Kidney (tissue), 14 donors: ENCODE measurements around the gene CUTA. TPM values are rescaled to one million over a fixed set of nuclear protein-coding genes. Genes with fewer than 3 reads are reported as not detected.

Source experiments
- DNase-seq, 5 donors: peaks; one replicate each; pipeline ENCODE4 v3.0.0-alpha.2; 2013 to 2020
- FAIRE-seq: peaks from 2 replicates; lab custom pipeline; 2012; peaks lifted over from hg19 to GRCh38; lab: Jason Lieb, UNC
- H3K27ac ChIP-seq, 2 donors: one replicate each; pipeline ENCODE4 v1.7.0; 2013; ENCODE audit warnings: low read depth in 2 of 2, low read length in 2 of 2, inconsistent platforms in 1 of 2
- H3K27me3 ChIP-seq: one replicate; pipeline ENCODE4 v1.7.1; 2013; ENCODE audit warnings: low read length, inconsistent platforms; ENCODE audit not compliant: control insufficient read depth, insufficient read depth
- H3K36me3 ChIP-seq, 3 donors: one replicate each; pipeline versions ENCODE4 v1.7.0 to v1.7.1; 2013; ENCODE audit warnings: low read length in 3 of 3, control low read depth in 1 of 3, inconsistent platforms in 1 of 3; ENCODE audit not compliant: insufficient read depth in 3 of 3, control insufficient read depth in 2 of 3
- H3K4me1 ChIP-seq, 3 donors: one replicate each; pipeline versions ENCODE4 v1.7.0 to v1.7.1; 2013; ENCODE audit warnings: low read length in 3 of 3, inconsistent platforms in 1 of 3, low read depth in 1 of 3; ENCODE audit not compliant: control insufficient read depth in 2 of 3, insufficient read depth in 2 of 3
- H3K4me3 ChIP-seq, 3 donors: one replicate each; pipeline versions ENCODE4 v1.7.0 to v1.8.1; 2013; ENCODE audit warnings: low read length in 3 of 3, control low read depth in 1 of 3, inconsistent platforms in 1 of 3
- H3K9ac ChIP-seq, 3 donors: one replicate each; pipeline versions ENCODE4 v1.7.0 to v1.7.1; 2013; ENCODE audit warnings: low read length in 3 of 3, control low read depth in 1 of 3, inconsistent platforms in 1 of 3
- H3K9me3 ChIP-seq, 3 donors: one replicate each; pipeline versions ENCODE4 v1.7.0 to v1.7.1; 2013; ENCODE audit warnings: low read length in 3 of 3, control low read depth in 1 of 3, inconsistent platforms in 1 of 3; ENCODE audit not compliant: control insufficient read depth in 2 of 3, insufficient read depth in 1 of 3
- intact Hi-C: fragments of 100-400 bp; cut with DNase I; formaldehyde crosslinking; loops from one replicate; pipeline ENCODE4 v1.11.1; 2022
- polyA plus RNA-seq: library from polyadenylated mRNA; stranded (reverse); fragments of 350-450 nt; fragmentation: Illumina TruSeq; extraction: RNeasy Lipid Tissue Mini Kit (QIAGEN cat#74804); gene quantifications from one replicate; pipeline ENCODE4 v1.2.3, GENCODE V29; 2014; ENCODE audit warnings: low read depth, low replicate concordance; ENCODE audit not compliant: insufficient read depth
- total RNA-seq: library from RNA; stranded (reverse); fragmentation: NEBNext Ultra II Directional; extraction: Animal tissue kit (Norgen Biotek cat#: 25700); gene quantifications from one replicate; pipeline ENCODE4 v1.2.1, GENCODE V29; 2021
- TF ChIP-seq, protein P1 (sequence below): IDR thresholded peaks from 3 replicates; pipeline ENCODE4 v1.5.1; 2012; ENCODE audit warnings: mild to moderate bottlenecking, moderate library complexity, borderline replicate concordance; ENCODE audit not compliant: insufficient read depth; ENCODE audit errors: extremely low read depth
- donor health status: control.
- donor health status: control.
- donor health status: control.
- donor health status: control.
- donor health status: control.
- donor health status: DM: yes; HTN: yes; CAD: no.
- donor health status: Normal renal cell carcinoma (clear cell type).

Gene CUTA
- total and polyA plus RNA-seq, 2 donors from 2014 or later: 163 to 433 TPM

DNA sequence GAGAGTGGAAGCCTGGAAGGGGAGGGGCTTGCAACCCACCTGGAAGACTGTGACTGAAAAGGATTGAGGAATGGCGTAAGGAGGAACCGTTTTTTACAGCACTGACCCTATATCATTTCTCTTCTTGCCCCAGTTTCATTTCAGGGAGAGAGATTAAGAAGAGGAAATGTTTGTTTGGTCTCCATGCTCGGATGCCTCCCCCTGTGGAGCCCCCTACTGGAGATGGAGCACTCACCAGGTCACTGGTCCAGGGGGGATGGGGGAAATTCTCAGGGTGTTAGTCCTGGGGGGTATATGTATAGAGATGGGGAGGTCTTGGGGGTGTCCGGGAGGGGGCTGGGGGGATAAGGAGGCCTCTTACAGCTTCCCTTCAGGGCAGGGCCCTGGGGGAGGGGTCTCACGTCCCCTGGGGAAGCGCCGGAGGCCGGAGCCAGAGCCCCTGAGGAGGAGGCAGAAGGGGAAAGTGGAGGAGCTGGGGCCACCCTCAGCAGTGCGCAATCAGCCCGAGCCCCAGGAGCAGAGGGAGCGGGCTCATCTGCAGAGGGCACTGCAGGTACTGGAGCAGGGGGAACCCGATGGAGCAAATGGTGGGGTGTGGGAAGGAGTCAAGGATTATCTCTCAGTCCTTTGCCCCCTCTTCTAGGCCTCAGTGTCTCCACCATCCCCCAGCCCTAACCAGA lies 3.2 kb downstream of the CUTA start:
- no peaks in the 10 kb centered on the region for H3K9me3 ChIP-seq
- H3K4me3 ChIP-seq: no peak overlapping the region
- DNase-seq: peak in 1 of 5 donors; percentile 10
- intact Hi-C loops: no loop called here
- H3K4me1 ChIP-seq: peaks cover 0 to 34% (median 7%) of the 10 kb centered on the region in 3 donors
- no peak overlapping the region for H3K9ac ChIP-seq
- peaks cover 0 to 26% (median 22%) of the 10 kb centered on the region in 3 donors for H3K36me3 ChIP-seq
- H3K27me3 ChIP-seq: no peaks in the 10 kb centered on the region
- FAIRE-seq: no peak
- TF ChIP-seq, protein P1, sequence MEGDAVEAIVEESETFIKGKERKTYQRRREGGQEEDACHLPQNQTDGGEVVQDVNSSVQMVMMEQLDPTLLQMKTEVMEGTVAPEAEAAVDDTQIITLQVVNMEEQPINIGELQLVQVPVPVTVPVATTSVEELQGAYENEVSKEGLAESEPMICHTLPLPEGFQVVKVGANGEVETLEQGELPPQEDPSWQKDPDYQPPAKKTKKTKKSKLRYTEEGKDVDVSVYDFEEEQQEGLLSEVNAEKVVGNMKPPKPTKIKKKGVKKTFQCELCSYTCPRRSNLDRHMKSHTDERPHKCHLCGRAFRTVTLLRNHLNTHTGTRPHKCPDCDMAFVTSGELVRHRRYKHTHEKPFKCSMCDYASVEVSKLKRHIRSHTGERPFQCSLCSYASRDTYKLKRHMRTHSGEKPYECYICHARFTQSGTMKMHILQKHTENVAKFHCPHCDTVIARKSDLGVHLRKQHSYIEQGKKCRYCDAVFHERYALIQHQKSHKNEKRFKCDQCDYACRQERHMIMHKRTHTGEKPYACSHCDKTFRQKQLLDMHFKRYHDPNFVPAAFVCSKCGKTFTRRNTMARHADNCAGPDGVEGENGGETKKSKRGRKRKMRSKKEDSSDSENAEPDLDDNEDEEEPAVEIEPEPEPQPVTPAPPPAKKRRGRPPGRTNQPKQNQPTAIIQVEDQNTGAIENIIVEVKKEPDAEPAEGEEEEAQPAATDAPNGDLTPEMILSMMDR: no peak
- H3K27ac ChIP-seq: no peak overlapping the region

GRCh38 chr6:33413241-33414120 lies 4.4 kb downstream of the CUTA start:
- Histone ChIP-seq H3K36me3 (peaks cover 0 to 26% (median 22%) of the 10 kb centered on the region in 3 donors), H3K9me3 (no peaks in the 10 kb centered on the region), H3K4me3 (no peak overlapping the region), H3K9ac (no peak overlapping the region), H3K27ac (no peak overlapping the region), H3K27me3 (no peaks in the 10 kb centered on the region), H3K4me1 (peaks cover 0 to 29% (median 8%) of the 10 kb centered on the region in 3 donors)
- no peak for DNase-seq
- TF ChIP-seq, protein P1: no peak
- no peak for FAIRE-seq
- intact Hi-C loops: no loop called here

GRCh38 chr6:33412140-33413009 lies 5.5 kb downstream of the CUTA start:
- peaks cover 0 to 27% (median 7%) of the 10 kb centered on the region in 3 donors for H3K4me1 ChIP-seq
- DNase-seq (peak in 2 of 5 donors; percentile 58 to 73), FAIRE-seq (no peak)
- H3K36me3 ChIP-seq: peaks cover 0 to 26% (median 22%) of the 10 kb centered on the region in 3 donors
- no peak overlapping the region for H3K9ac ChIP-seq
- TF ChIP-seq, protein P1: no peak
- no peak overlapping the region for H3K27ac ChIP-seq
- peak overlapping the region in 1 of 3 donors; percentile 91 for H3K4me3 ChIP-seq
- H3K27me3 ChIP-seq: no peaks in the 10 kb centered on the region
- no peaks in the 10 kb centered on the region for H3K9me3 ChIP-seq
- intact Hi-C loops: no loop called here
